Aorta (tissue), 5 donors: ENCODE measurements around the gene PLXDC2. TPM values are rescaled to one million over a fixed set of nuclear protein-coding genes. Genes with fewer than 3 reads are reported as not detected.

Experiments used
- ATAC-seq: fragments of 200-7000 bp; cut with Tn5 transposase; one replicate; pipeline ENCODE4 v1.9.1; 2022; ENCODE audit warnings: moderate library complexity; ENCODE audit not compliant: low FRiP score
- DNase-seq, 2 donors: peaks; one replicate each; pipeline ENCODE4 v3.0.0-alpha.2; 2020
- H3K27ac ChIP-seq, 2 donors: one replicate each; pipeline ENCODE4 v1.5.1; 2013; ENCODE audit warnings: low read length in 2 of 2, mild to moderate bottlenecking in 2 of 2, moderate library complexity in 2 of 2, control low read depth in 1 of 2, inconsistent platforms in 1 of 2, low read depth in 1 of 2
- H3K27me3 ChIP-seq, 2 donors: one replicate each; pipeline ENCODE4 v1.6.1; 2013; ENCODE audit warnings: control low read depth in 1 of 2, low read length in 1 of 2, mild to moderate bottlenecking in 1 of 2, moderate library complexity in 1 of 2; ENCODE audit not compliant: insufficient read depth in 2 of 2, control insufficient read depth in 1 of 2
- H3K36me3 ChIP-seq, 2 donors: one replicate each; pipeline ENCODE4 v1.6.1; 2013; ENCODE audit warnings: control low read depth in 1 of 2, low read length in 1 of 2, mild to moderate bottlenecking in 1 of 2; ENCODE audit not compliant: insufficient read depth in 2 of 2, control insufficient read depth in 1 of 2
- H3K4me1 ChIP-seq, 2 donors: one replicate each; pipeline ENCODE4 v1.6.1; 2013; ENCODE audit warnings: low read length in 2 of 2, control low read depth in 1 of 2, mild to moderate bottlenecking in 1 of 2, moderate library complexity in 1 of 2; ENCODE audit not compliant: insufficient read depth in 2 of 2, control insufficient read depth in 1 of 2
- H3K4me3 ChIP-seq, 2 donors: one replicate each; pipeline ENCODE4 v1.5.1; 2013; ENCODE audit warnings: low read length in 2 of 2, control low read depth in 1 of 2, mild to moderate bottlenecking in 1 of 2
- H3K9me3 ChIP-seq: one replicate; pipeline ENCODE4 v1.6.1; 2013; ENCODE audit warnings: mild to moderate bottlenecking, low read length; ENCODE audit not compliant: control insufficient read depth
- WGBS, 2 donors: extraction: QIAGEN DNeasy Blood & Tissue Kit; methylation state at CpG; one replicate each; pipeline ENCODE4 v1.1.7; 2013; 5-methylcytosine and 5-hydroxymethylcytosine counted together
- intact Hi-C, 2 donors: fragments of 100-400 bp; cut with DNase I; formaldehyde crosslinking; loops; one replicate each; pipeline versions ENCODE4 v1.14.2 to v1.15.0; 2022
- polyA plus RNA-seq, 2 donors: library from polyadenylated mRNA; stranded (reverse); fragments of 200-250 nt; gene quantifications; one replicate each; pipeline ENCODE4 v1.2.3, GENCODE V29; 2013
- total RNA-seq, 2 donors: library from RNA; stranded (reverse); fragmentation: NEBNext Ultra II Directional; extraction: Animal tissue kit (Norgen Biotek cat#: 25700); gene quantifications; one replicate each; pipeline ENCODE4 v1.2.1, GENCODE V29; 2021
- donor health status: healthy with polysubstance abuse.
- donor health status: Bipolar disorder and iron deficiency.
- donor health status: DM: no; HTN: no; CAD: no.
- donor health status: DM: no; HTN: no; CAD: no.
- donor health status: DM: yes; HTN: yes; CAD: no.

PLXDC2 gene
- total and polyA plus RNA-seq, 4 donors = 14.7 to 155 (median 57.4) TPM

DNA sequence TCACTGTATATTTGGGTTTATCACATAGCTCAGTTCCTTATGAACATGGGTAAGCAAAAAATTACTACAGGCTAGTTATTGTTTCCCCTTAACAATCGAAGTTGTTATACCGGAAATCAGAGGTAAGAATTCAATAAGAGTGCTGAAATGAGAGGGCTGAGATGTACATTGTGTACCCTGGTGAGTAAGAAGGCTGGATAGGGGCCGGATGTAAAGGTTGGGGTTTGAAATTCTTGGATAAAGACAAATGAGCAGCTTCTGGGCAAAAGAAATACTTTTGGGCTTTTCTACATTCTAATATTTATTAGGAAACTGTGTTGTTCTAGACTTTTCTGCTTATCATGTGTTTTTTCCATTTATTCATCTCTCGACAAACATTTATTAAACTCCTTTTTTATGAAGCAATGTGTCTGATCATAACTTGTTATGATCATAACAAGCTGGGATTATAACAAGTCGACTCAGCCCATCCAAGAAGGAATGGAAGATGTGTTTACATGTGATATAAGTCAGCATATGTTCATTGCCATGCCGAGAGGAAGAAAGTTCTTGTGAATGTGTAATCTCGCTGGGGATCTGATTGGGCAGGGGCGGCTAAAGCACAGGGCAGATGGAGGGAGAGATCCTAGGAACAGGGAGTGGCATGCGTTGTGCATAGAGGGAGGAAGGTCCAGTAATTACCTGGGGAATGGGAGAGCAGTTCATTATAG lies 155.3 kb downstream of the PLXDC2 start:
- ATAC-seq (peak; percentile 26), DNase-seq (no peak)
- Histone ChIP-seq H3K4me3 (no peak overlapping the region), H3K27me3 (no peaks in the 10 kb centered on the region), H3K9me3 (no peaks in the 10 kb centered on the region), H3K4me1 (peaks cover 3 to 11% of the 10 kb centered on the region in 2 donors), H3K36me3 (no peaks in the 10 kb centered on the region), H3K27ac (no peak overlapping the region)
- intact Hi-C loops = no loop called here
- WGBS, 2 donors = 53 to 55% methylated on average over 9 of the region's 9 CpGs

- intact Hi-C loops = no loop called here
- DNase-seq = no peak
- WGBS, 2 donors = 3 to 7% methylated on average over 1 of the region's 1 CpG
- no peak for ATAC-seq
- Histone ChIP-seq H3K27me3 (no peaks in the 10 kb centered on the region), H3K4me3 (no peak overlapping the region), H3K9me3 (no peaks in the 10 kb centered on the region), H3K4me1 (peaks cover 3 to 6% of the 10 kb centered on the region in 2 donors), H3K36me3 (no peaks in the 10 kb centered on the region), H3K27ac (peak overlapping the region in 1 of 2 donors; percentile 40)
Measured at GRCh38 chr10:19974138-19974537, 157.9 kb downstream of the PLXDC2 start.

DNA sequence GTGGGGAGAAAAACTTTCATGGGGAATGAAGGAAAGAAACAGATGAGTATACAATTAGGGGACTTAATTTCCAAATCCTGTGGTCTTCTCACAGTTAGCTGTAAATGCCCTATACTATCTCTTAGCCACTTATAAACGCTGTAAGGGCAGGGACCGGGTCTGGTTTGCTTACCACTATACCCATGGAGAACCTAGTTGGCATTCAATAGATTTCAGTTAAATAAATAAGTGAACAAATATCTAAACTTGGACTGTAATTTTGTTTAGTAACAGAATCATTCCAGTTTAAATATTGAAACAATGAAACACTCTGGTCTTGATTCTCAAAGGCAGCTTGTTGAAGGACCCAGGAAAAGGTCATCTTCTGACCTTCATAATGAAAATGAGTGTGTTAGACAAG lies 158.3 kb downstream of the PLXDC2 start:
- Histone ChIP-seq H3K27me3 (no peaks in the 10 kb centered on the region), H3K27ac (no peak overlapping the region), H3K4me1 (peaks cover 3 to 6% of the 10 kb centered on the region in 2 donors), H3K4me3 (no peak overlapping the region), H3K9me3 (no peaks in the 10 kb centered on the region), H3K36me3 (no peaks in the 10 kb centered on the region)
- no peak for DNase-seq
- intact Hi-C loops = no loop called here
- 7 to 18% methylated on average over 2 of the region's 2 CpGs for WGBS, 2 donors
- ATAC-seq = no peak

- Histone ChIP-seq H3K36me3 (peaks cover 0 to 3% of the 10 kb centered on the region in 2 donors), H3K4me1 (peaks cover 3 to 6% of the 10 kb centered on the region in 2 donors), H3K4me3 (no peak overlapping the region), H3K27me3 (no peaks in the 10 kb centered on the region), H3K27ac (no peak overlapping the region), H3K9me3 (no peaks in the 10 kb centered on the region)
- intact Hi-C loops = no loop called here
- DNase-seq = no peak
- no peak for ATAC-seq
- 80 to 81% methylated on average over 3 of the region's 3 CpGs for WGBS, 2 donors
Measured at GRCh38 chr10:19977097-19977521, 160.9 kb downstream of the PLXDC2 start.

GRCh38 chr10:19979628-19980027 lies 163.4 kb downstream of the PLXDC2 start:
- Histone ChIP-seq H3K9me3 (no peaks in the 10 kb centered on the region), H3K4me3 (no peak overlapping the region), H3K27ac (no peak overlapping the region), H3K27me3 (no peaks in the 10 kb centered on the region), H3K4me1 (no peaks in the 10 kb centered on the region), H3K36me3 (peaks cover 0 to 3% of the 10 kb centered on the region in 2 donors)
- ATAC-seq (no peak), DNase-seq (no peak)
- 60 to 61% methylated on average over 6 of the region's 6 CpGs for WGBS, 2 donors
- intact Hi-C loops = no loop called here

GRCh38 chr10:19983880-19984565 lies 167.8 kb downstream of the PLXDC2 start:
- H3K4me1 ChIP-seq = peaks cover 0 to 1% of the 10 kb centered on the region in 2 donors
- 95 to 96% methylated on average over 5 of the region's 5 CpGs for WGBS, 2 donors
- ATAC-seq (no peak), DNase-seq (no peak)
- H3K27ac ChIP-seq = no peak overlapping the region
- no peak overlapping the region for H3K4me3 ChIP-seq
- peaks cover 0 to 3% of the 10 kb centered on the region in 2 donors for H3K36me3 ChIP-seq
- no peaks in the 10 kb centered on the region for H3K27me3 ChIP-seq
- intact Hi-C loops = no loop called here
- H3K9me3 ChIP-seq = no peaks in the 10 kb centered on the region

DNA sequence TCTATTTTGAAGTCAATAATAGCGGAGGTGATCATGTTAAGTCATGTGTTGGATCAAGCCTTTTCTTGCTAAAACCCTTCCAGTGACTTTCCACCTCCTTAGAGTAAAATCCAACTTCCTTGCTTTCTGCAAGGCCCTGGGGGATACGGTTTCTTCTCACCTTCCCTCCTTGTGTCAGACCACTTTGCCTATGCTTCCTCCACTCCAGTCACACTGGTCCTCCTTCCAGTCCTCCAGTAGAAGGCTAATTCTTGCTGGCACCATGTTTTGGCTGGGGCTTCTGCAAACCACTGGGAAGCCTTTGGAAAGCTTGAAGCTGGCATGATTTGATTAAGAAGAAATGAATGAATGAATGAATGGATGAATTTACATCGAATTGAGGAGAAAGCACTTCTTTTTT lies 169.5 kb downstream of the PLXDC2 start:
- DNase-seq (no peak), ATAC-seq (no peak)
- intact Hi-C loops = no loop called here
- H3K36me3 ChIP-seq = peaks cover 0 to 3% of the 10 kb centered on the region in 2 donors
- H3K4me1 ChIP-seq = peaks cover 0 to 1% of the 10 kb centered on the region in 2 donors
- no peaks in the 10 kb centered on the region for H3K9me3 ChIP-seq
- H3K4me3 ChIP-seq = no peak overlapping the region
- H3K27ac ChIP-seq = no peak overlapping the region
- WGBS, 2 donors = 68 to 81% methylated on average over 3 of the region's 3 CpGs
- H3K27me3 ChIP-seq = no peaks in the 10 kb centered on the region

DNA sequence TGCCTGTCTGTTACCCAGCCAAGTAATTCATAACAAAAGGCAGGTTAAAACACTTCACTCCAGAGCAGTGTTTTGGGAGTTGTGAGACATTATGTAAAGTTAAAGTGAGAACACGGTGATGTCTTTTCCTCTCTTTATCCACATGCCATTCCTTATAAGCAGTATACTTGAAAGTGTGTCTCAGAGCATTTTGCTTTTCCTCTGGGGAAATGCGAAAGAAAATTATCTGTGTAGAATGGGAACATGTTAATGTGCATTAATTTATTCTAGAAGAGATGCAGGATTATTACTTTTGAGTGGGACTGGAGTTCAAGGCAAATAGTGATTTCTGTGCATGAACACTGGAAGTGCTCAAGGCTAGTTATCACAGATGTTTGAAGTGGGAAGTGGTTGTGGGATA lies 170.4 kb downstream of the PLXDC2 start:
- 6 to 15% methylated on average over 2 of the region's 2 CpGs for WGBS, 2 donors
- ATAC-seq (no peak), DNase-seq (no peak)
- H3K27me3 ChIP-seq = no peaks in the 10 kb centered on the region
- intact Hi-C loops = no loop called here
- no peak overlapping the region for H3K27ac ChIP-seq
- H3K4me3 ChIP-seq = no peak overlapping the region
- H3K4me1 ChIP-seq = peaks cover 0 to 1% of the 10 kb centered on the region in 2 donors
- no peaks in the 10 kb centered on the region for H3K9me3 ChIP-seq
- no peaks in the 10 kb centered on the region for H3K36me3 ChIP-seq

GRCh38 chr10:19987931-19988330 lies 171.7 kb downstream of the PLXDC2 start:
- intact Hi-C loops = no loop called here
- no peaks in the 10 kb centered on the region for H3K36me3 ChIP-seq
- DNase-seq (no peak), ATAC-seq (no peak)
- peaks cover 0 to 1% of the 10 kb centered on the region in 2 donors for H3K4me1 ChIP-seq
- H3K9me3 ChIP-seq = no peaks in the 10 kb centered on the region
- no peaks in the 10 kb centered on the region for H3K27me3 ChIP-seq
- WGBS, 2 donors = 31 to 40% methylated on average over 1 of the region's 1 CpG
- H3K4me3 ChIP-seq = no peak overlapping the region
- H3K27ac ChIP-seq = no peak overlapping the region
